Activated T-cell treated with anti-CD3 and anti-CD28 coated beads for 1 hour (primary cell): ENCODE measurements around the gene ABCC6.
"Not testable (repeated sequence)": the region's sequence is repeated elsewhere in the genome, so short reads cannot be mapped to it uniquely, and the experiment has no call there.

Experiments used
- DNase-seq: peaks from one replicate; pipeline ENCODE4 v3.0.0-alpha.2; 2020; ENCODE audit warnings: low read depth

The ABCC6 gene

GRCh38 chr16:16222850-16223661 is at the start of gene ABCC6:
TSS of gene ABCC6 (minus strand) at chr16:16223494. CDS start at chr16:16223434, 60 bp downstream.
- not testable (repeated sequence) for DNase-seq

- DNase-seq, result not testable (repeated sequence)
These were observed 49.4 kb upstream of the ABCC6 start for GRCh38 chr16:16272573-16273221.

GRCh38 chr16:16271658-16272057 is 48.4 kb upstream of the ABCC6 start:
- not testable (repeated sequence) for DNase-seq

GRCh38 chr16:16268185-16268808 is 45.0 kb upstream of the ABCC6 start:
- DNase-seq, result not testable (repeated sequence)

- not testable (repeated sequence) for DNase-seq
These were observed 44.4 kb upstream of the ABCC6 start for GRCh38 chr16:16267708-16268107.

- not testable (repeated sequence) for DNase-seq
These were observed 41.8 kb upstream of the ABCC6 start for GRCh38 chr16:16265044-16265443.

- not testable (repeated sequence) for DNase-seq
These were observed 40.7 kb upstream of the ABCC6 start for GRCh38 chr16:16263947-16264346.

- not testable (repeated sequence) for DNase-seq
These were observed 39.8 kb upstream of the ABCC6 start for GRCh38 chr16:16262954-16263555.

- not testable (repeated sequence) for DNase-seq
These were observed 36.7 kb upstream of the ABCC6 start for GRCh38 chr16:16259971-16260370.

- not testable (repeated sequence) for DNase-seq
These were observed 35.5 kb upstream of the ABCC6 start for GRCh38 chr16:16258822-16259221.

- DNase-seq, result not testable (repeated sequence)
These were observed 34.1 kb upstream of the ABCC6 start for GRCh38 chr16:16257301-16257923.

- not testable (repeated sequence) for DNase-seq
These were observed 29.1 kb upstream of the ABCC6 start for GRCh38 chr16:16252377-16252776.

- DNase-seq, result not testable (repeated sequence)
These were observed 26.5 kb upstream of the ABCC6 start for GRCh38 chr16:16249621-16250330.

GRCh38 chr16:16247439-16247838 is 24.1 kb upstream of the ABCC6 start:
- not testable (repeated sequence) for DNase-seq

- DNase-seq, result not testable (repeated sequence)
These were observed 23.4 kb upstream of the ABCC6 start for GRCh38 chr16:16246578-16247262.

- not testable (repeated sequence) for DNase-seq
These were observed 20.6 kb upstream of the ABCC6 start for GRCh38 chr16:16243886-16244285.

- not testable (repeated sequence) for DNase-seq
These were observed 17.4 kb upstream of the ABCC6 start for GRCh38 chr16:16240667-16241066.

GRCh38 chr16:16237738-16238137 is 14.4 kb upstream of the ABCC6 start:
- DNase-seq, result not testable (repeated sequence)

- not testable (repeated sequence) for DNase-seq
These were observed 13.8 kb upstream of the ABCC6 start for GRCh38 chr16:16237071-16237470.

GRCh38 chr16:16232692-16233061 is 9.4 kb upstream of the ABCC6 start:
- DNase-seq, result not testable (repeated sequence)
